Hepatocyte (in vitro differentiated cells): Measurements from ENCODE around the gene RNF213.

Experiments used
- CTCF ChIP-seq: fragments of 200-600 bp; sonication (generic); IDR thresholded peaks from 2 replicates; pipeline ENCODE4 v1.5.1; 2016; ENCODE audit warnings: antibody characterized with exemption, mild to moderate bottlenecking; ENCODE audit not compliant: poor library complexity
- EZH2 ChIP-seq: fragments of 200-600 bp; sonication (generic); IDR thresholded peaks from 2 replicates; pipeline ENCODE4 v1.6.1; 2016; ENCODE audit warnings: antibody characterized with exemption, mild to moderate bottlenecking, borderline replicate concordance
- EZH2phosphoT487 ChIP-seq: fragments of 200-600 bp; sonication (generic); IDR thresholded peaks from one replicate; pipeline ENCODE4 v1.6.1; 2018; ENCODE audit warnings: antibody characterized with exemption, mild to moderate bottlenecking, low read depth, moderate library complexity; ENCODE audit not compliant: unreplicated experiment, severe bottlenecking

- TF ChIP-seq CTCF (no peak), EZH2 (no peak), EZH2phosphoT487 (no peak)
Measured at GRCh38 chr17:80372456-80372855, 111.8 kb downstream of the RNF213 start.
